HG03025 (cell line): ENCODE data around the gene TCF7L2.

Experiments
- ATAC-seq: cut with Tn5 transposase; IDR thresholded peaks from one replicate; pipeline ENCODE4 v1.9.1; 2021; ENCODE audit warnings: mild to moderate bottlenecking, moderate library complexity; ENCODE audit not compliant: unreplicated experiment, low FRiP score

Gene TCF7L2

DNA sequence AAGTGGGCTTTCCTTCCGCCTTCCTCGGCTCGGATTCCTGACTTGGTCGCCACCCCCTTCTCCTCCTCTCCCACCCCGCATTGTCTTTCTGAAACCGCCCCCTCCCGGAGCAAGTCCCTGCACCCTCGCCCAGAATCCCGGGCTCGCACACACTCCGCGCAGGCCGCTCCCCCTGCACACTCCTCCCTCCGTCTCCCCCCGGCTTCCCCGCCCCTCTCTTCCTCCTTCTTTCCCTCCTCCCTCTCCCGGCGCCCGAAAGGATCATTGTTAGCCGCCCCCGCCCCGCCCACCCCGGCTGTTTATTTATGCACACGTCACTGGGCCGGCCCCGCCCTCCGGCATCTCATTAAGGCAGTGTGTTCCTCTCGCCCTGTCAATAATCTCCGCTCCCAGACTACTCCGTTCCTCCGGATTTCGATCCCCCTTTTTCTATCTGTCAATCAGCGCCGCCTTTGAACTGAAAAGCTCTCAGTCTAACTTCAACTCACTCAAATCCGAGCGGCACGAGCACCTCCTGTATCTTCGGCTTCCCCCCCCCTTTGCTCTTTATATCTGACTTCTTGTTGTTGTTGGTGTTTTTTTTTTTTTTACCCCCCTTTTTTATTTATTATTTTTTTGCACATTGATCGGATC lies at the start of gene TCF7L2:
Gene TCF7L2 (plus strand): TSS at position 373 of the 633 bp plus-strand sequence. CDS start 510 bp downstream, outside the sequence.
- no peak for ATAC-seq

DNA sequence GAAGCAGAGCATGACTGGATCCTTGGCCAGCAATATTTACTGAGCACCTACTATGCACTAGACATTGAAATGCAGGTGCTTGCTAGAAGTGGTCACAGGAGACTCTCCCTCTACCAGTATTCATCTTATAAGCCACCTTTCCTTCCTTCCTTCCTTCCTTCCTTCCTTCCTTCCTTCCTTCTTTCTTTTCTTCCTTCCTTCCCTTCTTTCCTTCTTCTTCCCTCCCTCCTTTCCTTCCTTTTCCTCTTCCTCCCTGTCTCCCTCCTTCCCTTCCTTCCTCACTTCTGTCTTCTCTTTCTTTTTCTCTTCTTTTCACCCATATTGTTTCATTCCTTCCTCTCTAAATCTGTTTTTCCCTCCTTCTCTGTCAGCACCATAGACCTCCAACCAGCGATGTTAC lies 47.3 kb upstream of the TCF7L2 start:
- ATAC-seq = no peak

DNA sequence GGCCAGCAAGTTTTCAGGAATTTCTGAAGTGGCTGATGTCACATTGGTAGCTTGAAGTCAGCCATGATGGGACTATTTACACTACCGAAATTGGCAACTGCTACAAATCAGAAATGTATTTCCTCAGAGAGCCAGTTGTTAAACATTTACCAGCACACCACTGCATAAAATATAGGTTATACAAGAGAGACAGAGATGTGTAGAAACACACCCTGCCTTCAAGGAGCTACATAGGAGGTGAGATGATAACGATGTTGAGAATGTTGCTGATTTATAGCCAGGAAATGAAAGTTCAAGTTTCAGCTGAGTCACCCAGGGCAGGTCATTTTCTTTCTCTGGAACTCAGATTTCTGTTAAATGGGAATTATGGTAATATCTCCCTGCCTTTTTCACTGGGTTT lies 46.0 kb upstream of the TCF7L2 start:
- ATAC-seq = no peak

DNA sequence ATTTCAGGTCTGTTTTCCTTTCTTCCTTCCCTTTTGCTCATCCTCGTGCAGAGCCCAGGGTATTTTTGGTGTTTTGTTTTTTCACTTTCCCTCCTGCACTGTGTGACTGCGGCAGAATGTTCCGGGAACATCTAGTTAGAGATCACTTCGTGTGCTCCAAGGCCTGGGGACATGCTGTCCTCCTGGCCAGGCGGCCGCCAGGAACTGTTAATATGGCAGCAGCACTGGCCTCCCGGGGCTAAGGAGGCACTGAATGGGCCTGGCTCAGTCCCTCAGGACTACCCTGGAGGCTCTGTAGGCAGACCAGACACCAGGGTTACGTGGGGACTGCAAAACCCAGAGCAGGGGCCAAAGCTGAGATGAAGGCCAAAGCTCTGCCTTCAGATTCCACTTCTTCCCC lies 43.1 kb upstream of the TCF7L2 start:
- no peak for ATAC-seq

DNA sequence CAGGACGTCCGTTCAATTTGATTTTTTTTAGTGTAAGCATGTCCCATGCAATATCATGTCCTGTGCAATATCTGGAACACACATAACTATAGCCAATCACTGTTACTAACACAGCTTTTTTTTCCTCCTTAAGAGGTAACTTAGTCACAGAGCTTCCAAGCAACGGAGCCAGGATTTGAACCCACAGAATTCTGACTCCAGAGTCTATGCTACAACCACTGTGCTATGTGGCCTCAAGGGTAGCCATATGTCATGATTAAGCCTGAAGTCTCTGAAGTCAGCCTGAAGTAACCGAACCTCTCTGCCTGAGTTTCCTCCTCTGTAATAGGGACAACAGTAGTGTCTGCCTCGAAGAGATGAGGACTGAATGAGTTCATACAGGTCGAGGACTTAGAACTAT lies 42.2 kb upstream of the TCF7L2 start:
- ATAC-seq = no peak

DNA sequence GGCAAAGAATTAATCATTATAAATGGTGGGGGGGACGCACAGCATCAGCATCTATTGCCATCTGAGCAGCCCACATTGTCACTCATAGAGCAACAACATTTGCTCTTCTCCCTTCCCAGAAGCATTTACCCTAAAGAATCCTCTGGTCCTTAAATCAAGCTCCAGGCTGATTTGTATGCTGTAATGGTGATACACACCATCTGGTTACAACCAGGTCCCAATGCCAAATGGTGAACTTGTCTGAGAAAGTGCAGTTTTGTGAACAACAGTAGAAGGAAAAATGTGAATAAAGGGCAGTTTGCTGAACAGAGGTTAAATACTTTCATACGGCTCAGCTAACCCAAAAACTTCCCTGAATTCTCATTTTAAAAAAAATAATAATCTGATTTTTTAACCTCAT lies 38.8 kb upstream of the TCF7L2 start:
- no peak for ATAC-seq

DNA sequence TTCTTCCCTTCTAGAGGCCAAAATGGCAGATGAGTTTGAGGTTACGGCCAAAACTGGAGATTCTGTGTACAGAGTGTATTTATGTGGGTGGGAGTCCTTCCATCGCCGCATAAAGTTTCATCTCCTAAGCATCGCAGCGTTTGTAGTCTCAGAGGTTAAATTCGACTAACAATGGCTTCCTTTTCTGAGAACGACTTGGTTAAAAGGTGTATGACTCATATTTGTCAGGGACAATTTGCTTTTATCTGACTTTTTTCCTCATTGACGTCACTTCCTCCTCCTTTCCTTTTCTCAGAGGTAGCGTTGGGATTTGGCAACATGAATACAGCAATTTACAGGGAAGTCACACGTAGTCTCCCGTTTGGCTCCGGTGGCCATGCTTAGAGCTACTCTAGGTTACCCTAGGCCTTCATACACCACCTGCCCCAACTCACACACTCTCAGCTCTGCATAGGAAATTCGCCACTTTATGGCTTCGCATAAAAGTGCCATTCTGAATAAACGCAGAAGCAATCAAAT lies 37.6 kb upstream of the TCF7L2 start:
- no peak for ATAC-seq

DNA sequence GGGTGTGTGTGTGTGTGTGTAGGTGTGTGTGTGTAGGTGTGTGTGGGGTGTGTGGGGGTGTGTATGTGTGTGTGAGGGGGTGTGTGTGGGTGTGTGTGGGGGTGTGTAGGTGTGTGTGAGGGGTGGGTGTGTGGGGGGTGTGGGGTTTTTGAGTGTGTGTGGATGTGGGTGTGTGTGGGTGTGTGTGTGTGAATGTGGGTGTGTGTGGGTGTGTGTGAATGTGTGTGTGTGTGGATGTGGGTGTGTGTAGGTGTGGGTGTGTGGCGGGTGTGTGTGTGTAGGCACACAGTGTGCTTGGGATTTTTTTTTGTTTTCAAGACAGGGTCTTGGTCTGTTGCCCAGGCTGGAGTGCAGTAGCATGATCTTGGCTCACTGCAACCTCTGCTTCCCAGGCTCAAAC lies 36.8 kb upstream of the TCF7L2 start:
- ATAC-seq = no peak

DNA sequence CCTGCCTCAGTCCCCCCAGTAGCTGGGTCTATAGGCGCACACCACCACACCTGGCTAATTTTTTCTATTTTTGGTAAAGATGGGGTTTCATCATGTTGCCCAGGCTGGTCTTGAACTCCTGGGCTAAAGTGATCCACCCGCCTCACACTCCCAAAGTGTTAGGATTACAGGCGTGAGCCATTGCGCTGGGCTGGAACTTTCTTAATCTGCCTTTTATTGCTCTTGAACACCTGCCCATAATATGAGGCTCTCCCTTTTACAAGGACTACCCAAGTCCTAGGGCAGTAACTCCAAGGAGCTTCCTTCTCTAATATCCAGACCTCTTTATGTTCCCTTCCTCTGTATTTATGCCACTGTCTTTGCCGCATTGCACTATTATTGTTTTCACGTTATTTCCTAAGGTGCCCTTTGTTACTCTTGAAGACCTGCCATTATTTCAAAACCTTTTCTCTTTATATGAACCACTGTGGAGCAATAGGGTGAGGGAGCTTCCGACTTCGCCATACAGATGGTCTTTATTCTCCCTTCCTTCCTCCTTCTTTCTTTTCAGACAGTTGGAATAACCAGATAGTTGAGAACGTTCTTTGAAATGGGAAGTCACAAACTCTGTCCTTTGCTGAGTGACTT lies 36.3 kb upstream of the TCF7L2 start:
- no peak for ATAC-seq

DNA sequence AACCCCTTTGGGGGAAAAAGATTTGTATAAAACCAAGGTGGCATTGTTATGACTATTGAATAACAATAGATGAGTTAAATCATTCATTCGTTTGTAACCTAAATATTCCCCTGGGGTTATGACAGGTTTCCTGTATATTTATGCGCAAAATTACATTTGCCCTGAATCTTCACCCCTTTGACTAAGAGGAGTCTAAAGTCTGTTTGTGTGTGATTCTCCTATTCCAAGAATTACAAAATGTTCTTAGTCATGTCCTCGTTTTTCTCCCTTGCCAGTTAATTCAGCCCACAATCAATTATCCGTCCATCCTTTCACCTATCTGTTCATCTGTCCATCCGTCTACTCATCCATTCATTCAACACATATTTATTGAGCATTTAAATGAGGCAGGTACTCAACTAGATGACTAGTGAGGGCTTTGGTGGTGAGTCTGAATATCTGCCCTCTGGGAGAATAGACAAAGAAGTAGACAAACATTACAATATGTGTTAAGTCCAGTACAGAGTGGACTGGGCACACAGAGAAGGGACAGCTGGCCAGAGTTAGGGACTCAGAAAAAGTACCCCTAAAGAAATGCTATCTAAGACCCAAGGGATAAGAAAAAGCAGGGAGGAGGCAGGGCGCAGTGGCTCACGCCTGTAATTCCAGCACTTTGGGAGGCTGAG lies 35.6 kb upstream of the TCF7L2 start:
- ATAC-seq = no peak

DNA sequence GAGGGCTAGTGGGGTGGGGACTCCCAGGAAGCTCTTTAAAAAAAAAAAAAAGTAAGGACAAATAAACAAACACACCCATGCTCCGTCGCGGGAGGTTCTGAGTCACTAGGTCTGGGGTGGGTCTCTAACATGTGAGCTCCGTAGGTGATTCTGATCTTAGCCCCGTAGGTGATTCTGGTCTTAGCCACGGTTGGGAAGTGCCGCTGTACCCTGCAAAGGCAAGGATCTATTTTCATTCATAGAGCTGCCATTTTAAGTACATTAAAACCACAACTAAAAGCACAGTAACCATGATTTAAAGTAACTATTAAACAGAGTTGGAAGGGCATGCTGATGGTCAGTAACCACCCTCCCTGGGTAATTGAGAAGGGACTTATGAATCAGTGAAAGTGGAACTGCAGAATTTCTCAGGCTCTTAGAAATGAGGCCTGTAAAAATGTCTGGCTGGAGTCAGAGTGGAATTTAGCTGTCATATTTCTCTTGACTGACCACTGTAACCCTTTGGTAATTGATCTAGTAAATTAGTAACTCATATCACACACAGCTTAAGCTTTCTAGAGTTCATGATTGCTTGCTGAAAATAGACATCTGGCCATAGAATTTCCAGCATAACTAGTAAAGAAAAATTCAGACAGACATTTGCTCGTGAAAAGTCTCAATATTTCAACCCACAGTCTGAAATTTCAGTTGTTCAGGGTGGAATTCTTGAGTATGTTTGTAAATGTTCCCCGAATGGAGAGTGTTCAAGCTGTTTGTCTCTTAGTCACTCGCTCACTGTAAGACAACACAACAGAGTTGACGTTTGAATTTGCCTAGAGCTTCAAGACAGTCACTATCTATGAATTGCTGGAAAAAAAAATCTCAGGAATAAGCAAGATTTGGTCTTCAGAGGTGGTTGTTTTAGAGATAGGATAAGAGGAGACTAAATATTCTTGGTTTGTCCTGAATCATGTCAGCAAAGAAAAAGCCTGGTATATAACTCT lies 34.2 kb upstream of the TCF7L2 start:
- ATAC-seq = no peak

DNA sequence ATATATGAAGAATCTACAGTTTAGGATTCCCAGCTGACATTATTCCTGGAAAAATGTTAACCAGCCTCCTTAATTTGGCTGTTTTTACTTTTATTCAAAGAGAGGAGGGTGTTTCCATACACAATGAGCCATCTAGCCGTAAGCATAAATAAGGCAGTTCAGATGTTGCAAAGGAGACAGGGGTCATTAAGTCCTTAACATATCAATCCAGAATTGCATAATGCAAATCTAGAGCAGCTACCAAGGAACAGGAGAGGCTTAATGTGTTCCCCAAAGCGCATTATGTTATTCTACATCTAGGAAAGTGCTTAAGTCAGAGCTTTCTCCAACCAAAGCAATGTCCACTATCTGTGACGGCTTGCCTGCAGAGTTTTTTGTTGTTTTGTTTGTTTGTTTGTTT lies 32.4 kb upstream of the TCF7L2 start:
- ATAC-seq = no peak

DNA sequence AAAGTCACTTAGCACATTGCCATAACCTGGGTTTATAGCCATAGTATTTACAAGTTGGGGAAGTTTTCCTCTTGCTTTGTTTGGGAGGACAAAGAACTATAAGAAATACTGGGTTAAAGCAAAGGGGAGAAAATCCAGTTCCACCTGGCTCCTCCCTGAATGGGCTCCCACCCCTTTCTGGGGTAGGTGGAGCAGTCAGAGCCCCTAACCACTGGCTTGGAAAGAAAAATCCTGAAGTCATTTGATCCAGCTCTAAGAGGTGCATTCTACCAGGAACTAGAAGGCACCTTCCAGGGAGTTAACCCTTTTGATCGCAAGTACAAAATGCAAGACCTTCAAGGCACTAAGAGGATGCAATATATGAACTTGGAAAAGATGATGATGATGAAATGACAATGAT lies 31.3 kb upstream of the TCF7L2 start:
- no peak for ATAC-seq

DNA sequence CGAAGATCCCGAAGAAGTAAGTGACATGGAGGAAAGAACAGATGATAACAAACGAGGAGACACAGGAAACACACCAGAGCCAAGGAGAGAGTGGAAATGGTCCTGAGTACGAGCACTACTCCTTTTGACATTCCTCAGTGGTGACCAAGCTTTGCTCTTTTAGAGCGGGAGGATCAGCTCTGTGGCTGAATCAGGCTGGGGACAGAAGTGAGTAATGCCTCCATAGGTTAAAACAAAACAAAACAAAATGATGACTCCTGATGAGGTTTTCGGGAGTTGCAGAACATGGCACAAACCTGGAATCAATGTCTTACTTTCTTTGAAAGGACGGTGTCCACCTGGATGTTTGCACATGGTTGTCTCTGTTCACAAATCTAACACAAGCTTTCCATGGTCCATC lies 30.3 kb upstream of the TCF7L2 start:
- no peak for ATAC-seq

DNA sequence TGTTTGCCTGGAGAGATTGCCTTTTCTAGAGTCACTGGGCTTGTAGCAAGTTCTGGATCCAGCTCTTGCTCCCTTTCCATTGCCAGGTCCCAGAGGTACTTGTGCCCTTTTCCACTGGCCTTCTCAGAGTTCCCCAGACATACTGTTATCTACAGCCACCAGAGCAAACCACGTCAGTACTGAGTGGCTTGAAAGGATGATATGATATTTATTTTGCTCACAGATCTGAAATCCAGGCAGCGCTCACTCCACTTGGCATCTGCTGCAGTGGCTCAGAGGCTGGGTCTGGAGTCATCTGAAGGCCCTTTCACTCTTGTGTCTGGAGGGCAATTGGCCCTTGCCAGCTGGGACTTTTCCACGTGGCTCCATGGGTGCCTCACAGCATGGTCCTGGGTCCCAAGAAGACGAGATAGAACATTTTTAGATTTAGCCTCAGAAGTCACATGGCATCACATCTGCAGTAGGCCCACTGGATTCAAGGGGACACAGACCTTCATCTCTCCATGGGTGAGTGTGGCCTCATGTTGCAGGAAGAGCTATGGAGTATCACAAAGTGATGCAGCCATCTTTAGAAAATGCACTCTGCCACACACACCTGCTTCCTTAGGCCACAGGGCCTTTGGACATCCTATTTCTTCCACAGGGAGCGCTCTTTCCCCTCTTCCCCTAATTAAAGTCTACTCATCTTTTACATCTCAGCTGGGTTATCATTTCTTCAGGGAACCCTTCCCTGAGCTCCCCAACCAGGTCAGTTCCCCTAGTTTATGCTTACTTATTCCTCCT lies 22.9 kb upstream of the TCF7L2 start:
- no peak for ATAC-seq

DNA sequence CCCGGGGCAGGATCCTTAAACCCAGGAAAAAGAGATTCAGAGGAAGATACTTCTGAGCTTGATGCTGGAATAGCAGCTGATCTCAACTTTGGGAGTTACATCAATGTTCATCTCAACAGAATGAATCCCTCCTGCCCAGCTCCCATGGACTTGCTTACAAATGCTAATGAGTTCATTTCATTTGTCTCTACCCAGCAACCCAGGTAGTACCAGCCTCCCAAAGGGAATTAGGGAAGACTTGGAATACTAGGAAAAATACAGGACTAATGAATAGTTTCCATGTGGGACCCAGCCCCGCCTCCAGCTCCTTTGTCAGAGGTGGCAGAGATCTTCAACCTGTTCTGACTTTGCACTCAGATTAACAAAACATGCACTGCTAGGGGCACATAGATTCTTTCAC lies 22.1 kb upstream of the TCF7L2 start:
- no peak for ATAC-seq

DNA sequence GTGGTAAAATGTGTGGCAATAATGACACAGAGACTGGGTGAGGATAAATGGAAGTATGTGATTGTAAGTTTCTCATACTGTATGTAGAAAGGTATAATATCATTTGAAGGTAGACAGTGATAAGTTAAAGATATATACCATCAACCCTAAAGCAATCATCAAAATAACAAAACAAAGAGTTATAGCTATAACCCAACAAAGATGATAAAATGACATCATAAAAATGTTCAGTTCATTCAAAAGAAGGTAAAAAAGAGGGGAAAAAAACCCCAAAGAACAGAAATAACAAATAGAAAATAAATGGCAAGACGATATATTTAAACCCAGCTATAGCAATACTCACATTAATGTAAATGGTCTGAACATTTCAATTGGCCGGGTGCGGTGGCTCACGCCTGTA lies 17.4 kb upstream of the TCF7L2 start:
- ATAC-seq = no peak

DNA sequence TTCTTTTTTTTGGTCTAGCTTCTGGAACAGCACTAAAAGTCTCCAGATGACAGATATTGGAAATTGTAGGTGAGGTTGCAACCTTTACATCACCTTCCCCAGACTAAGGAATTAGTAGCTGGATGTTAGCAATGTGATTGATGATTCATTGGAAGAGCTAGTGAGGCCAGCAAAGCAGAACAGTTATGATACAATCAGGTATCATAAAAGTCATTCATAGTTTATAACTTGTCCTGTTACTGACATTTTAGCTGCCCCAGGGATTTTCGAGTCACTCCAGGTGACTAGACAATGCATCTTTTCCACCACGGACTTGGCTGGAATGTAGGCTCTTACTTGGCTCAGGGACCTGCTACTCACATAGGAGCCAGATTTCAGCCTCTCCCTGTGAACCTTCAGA lies 15.9 kb upstream of the TCF7L2 start:
- no peak for ATAC-seq

DNA sequence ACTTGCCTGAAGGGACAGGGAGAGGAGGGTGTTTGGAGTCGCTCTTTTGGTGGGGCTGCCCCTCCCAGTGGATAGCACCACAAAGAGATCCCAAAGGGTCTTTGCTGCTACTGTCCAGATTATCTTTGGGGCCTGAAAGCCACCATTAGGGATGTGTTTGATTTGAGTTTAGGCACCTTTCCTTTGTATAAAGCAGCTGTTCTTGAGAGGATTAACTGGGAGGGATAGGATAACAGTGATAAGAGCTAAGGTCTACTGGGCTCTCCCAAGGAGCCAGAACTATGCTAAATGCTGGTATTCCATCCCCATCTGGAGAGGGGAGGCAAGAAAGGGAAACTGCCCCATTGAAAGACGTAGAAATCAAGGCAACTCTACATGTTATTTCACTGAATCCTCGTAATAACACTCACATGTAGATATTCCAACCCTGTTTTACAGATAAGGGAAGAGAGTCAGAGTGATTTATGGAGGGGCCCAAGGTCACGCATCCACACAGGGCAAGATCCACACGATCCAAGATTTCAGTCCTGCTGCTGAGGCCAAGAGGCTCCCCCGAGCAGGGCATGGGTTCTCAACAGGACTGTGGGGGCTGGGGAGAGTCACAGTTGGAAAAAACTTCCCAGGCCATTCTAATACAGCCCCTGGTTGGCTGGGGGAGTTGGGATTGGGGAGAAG lies 11.1 kb upstream of the TCF7L2 start:
- no peak for ATAC-seq
